Neural cell (in vitro differentiated cells): ENCODE data around the gene ABI3BP.

ENCODE experiments used
- EP300 ChIP-seq: fragments of 450-650 bp; conservative IDR thresholded peaks from 2 replicates; pipeline ENCODE4 v1.6.1; 2014; ENCODE audit warnings: antibody characterized with exemption, mild to moderate bottlenecking, moderate library complexity; ENCODE audit not compliant: poor library complexity, severe bottlenecking
- EZH2 ChIP-seq: fragments of 200-600, 300-800 bp; shearing (Covaris generic), sonication (generic); IDR thresholded peaks from 2 replicates; pipeline ENCODE4 v1.6.1; 2014; ENCODE audit warnings: antibody characterized with exemption, low read length, borderline replicate concordance, mild to moderate bottlenecking; ENCODE audit not compliant: insufficient read depth, poor library complexity, severe bottlenecking
- MXI1 ChIP-seq: fragments of 450-650 bp; conservative IDR thresholded peaks from 2 replicates; pipeline ENCODE4 v1.6.1; 2014; ENCODE audit warnings: antibody characterized with exemption, mild to moderate bottlenecking; ENCODE audit not compliant: poor library complexity, severe bottlenecking
- POLR2AphosphoS5 ChIP-seq: IDR thresholded peaks from 2 replicates; pipeline ENCODE4 v1.6.1; 2012
- RAD21 ChIP-seq: fragments of 450-650 bp; conservative IDR thresholded peaks from 2 replicates; pipeline ENCODE4 v1.6.1; 2014; ENCODE audit warnings: antibody characterized with exemption, mild to moderate bottlenecking, moderate library complexity
- SMC3 ChIP-seq: fragments of 450-650 bp; conservative IDR thresholded peaks from 2 replicates; pipeline ENCODE4 v1.6.1; 2014; ENCODE audit warnings: antibody characterized with exemption, mild to moderate bottlenecking, moderate library complexity; ENCODE audit not compliant: poor library complexity
- TAF1 ChIP-seq: IDR thresholded peaks from 2 replicates; pipeline ENCODE4 v1.6.1; 2012; ENCODE audit warnings: low read depth
- TF ChIP-seq, protein P1 (sequence below): fragments of 450-650 bp; IDR thresholded peaks from 2 replicates; pipeline ENCODE4 v1.5.1; 2014; ENCODE audit warnings: antibody characterized with exemption, mild to moderate bottlenecking, moderate library complexity; ENCODE audit not compliant: poor library complexity, severe bottlenecking
- TF ChIP-seq, protein P2 (sequence below): IDR thresholded peaks from 2 replicates; pipeline ENCODE4 v1.6.1; 2012; ENCODE audit warnings: borderline replicate concordance

DNA sequence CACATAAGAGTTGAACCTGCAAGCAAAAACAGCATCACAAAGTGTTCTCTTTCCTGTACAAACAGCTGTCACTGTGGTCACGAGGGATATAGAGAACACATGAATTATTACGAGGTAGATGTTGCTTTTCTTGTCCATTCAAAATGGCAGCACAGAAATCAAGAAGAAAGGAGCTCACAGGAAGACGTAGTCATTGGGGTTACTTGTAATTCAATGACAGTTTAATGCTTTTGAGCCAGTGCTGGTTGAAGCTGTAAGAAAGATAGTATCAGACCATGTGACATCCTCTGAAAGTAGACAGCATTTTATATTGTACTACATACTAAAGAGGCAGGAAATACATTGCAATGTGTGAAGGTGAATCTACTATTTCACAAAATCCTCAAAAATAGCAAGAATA, 140.4 kb downstream of the ABI3BP start:
- TF ChIP-seq, protein P1, sequence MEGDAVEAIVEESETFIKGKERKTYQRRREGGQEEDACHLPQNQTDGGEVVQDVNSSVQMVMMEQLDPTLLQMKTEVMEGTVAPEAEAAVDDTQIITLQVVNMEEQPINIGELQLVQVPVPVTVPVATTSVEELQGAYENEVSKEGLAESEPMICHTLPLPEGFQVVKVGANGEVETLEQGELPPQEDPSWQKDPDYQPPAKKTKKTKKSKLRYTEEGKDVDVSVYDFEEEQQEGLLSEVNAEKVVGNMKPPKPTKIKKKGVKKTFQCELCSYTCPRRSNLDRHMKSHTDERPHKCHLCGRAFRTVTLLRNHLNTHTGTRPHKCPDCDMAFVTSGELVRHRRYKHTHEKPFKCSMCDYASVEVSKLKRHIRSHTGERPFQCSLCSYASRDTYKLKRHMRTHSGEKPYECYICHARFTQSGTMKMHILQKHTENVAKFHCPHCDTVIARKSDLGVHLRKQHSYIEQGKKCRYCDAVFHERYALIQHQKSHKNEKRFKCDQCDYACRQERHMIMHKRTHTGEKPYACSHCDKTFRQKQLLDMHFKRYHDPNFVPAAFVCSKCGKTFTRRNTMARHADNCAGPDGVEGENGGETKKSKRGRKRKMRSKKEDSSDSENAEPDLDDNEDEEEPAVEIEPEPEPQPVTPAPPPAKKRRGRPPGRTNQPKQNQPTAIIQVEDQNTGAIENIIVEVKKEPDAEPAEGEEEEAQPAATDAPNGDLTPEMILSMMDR, result no peak
- TF ChIP-seq EP300 (no peak), TAF1 (no peak), MXI1 (no peak), EZH2 (no peak), RAD21 (no peak), POLR2AphosphoS5 (peak; percentile 56), SMC3 (no peak)
- TF ChIP-seq, protein P2, sequence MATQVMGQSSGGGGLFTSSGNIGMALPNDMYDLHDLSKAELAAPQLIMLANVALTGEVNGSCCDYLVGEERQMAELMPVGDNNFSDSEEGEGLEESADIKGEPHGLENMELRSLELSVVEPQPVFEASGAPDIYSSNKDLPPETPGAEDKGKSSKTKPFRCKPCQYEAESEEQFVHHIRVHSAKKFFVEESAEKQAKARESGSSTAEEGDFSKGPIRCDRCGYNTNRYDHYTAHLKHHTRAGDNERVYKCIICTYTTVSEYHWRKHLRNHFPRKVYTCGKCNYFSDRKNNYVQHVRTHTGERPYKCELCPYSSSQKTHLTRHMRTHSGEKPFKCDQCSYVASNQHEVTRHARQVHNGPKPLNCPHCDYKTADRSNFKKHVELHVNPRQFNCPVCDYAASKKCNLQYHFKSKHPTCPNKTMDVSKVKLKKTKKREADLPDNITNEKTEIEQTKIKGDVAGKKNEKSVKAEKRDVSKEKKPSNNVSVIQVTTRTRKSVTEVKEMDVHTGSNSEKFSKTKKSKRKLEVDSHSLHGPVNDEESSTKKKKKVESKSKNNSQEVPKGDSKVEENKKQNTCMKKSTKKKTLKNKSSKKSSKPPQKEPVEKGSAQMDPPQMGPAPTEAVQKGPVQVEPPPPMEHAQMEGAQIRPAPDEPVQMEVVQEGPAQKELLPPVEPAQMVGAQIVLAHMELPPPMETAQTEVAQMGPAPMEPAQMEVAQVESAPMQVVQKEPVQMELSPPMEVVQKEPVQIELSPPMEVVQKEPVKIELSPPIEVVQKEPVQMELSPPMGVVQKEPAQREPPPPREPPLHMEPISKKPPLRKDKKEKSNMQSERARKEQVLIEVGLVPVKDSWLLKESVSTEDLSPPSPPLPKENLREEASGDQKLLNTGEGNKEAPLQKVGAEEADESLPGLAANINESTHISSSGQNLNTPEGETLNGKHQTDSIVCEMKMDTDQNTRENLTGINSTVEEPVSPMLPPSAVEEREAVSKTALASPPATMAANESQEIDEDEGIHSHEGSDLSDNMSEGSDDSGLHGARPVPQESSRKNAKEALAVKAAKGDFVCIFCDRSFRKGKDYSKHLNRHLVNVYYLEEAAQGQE, result peak; percentile 45
